NCI-H2227 treated with DMSO at 0.1 percent for 48 hours (cell line): ENCODE results near the gene CNTN4.

Experiments
- DNase-seq: peaks from one replicate; lab custom pipeline; 2025; lab: John Stamatoyannopoulos, UW

CNTN4 gene

GRCh38 chr3:2266606-2267005, 167.9 kb downstream of the CNTN4 start:
- DNase-seq: no peak

GRCh38 chr3:2268779-2269178, 170.1 kb downstream of the CNTN4 start:
- DNase-seq: no peak

GRCh38 chr3:2274526-2274925, 175.9 kb downstream of the CNTN4 start:
- DNase-seq: no peak

GRCh38 chr3:2283818-2284217, 185.2 kb downstream of the CNTN4 start:
- no peak for DNase-seq

GRCh38 chr3:2300938-2301337, 202.3 kb downstream of the CNTN4 start:
- DNase-seq: no peak

- no peak for DNase-seq
Observed at GRCh38 chr3:2301361-2301760, 202.7 kb downstream of the CNTN4 start.

GRCh38 chr3:2303566-2303965, 204.9 kb downstream of the CNTN4 start:
- DNase-seq: no peak

- no peak for DNase-seq
Observed at GRCh38 chr3:2311022-2311421, 212.4 kb downstream of the CNTN4 start.

- DNase-seq: no peak
Observed at GRCh38 chr3:2317521-2317920, 218.9 kb downstream of the CNTN4 start.

GRCh38 chr3:2334921-2335320, 236.3 kb downstream of the CNTN4 start:
- DNase-seq: peak; percentile 3

- no peak for DNase-seq
Observed at GRCh38 chr3:2343031-2343682, 244.5 kb downstream of the CNTN4 start.

GRCh38 chr3:2352134-2352762, 253.6 kb downstream of the CNTN4 start:
- DNase-seq: no peak

GRCh38 chr3:2354702-2355101, 256.0 kb downstream of the CNTN4 start:
- DNase-seq: no peak

GRCh38 chr3:2356298-2356950, 257.8 kb downstream of the CNTN4 start:
- DNase-seq: no peak

GRCh38 chr3:2360815-2361214, 262.1 kb downstream of the CNTN4 start:
- no peak for DNase-seq

GRCh38 chr3:2362122-2362521, 263.5 kb downstream of the CNTN4 start:
- DNase-seq: no peak

GRCh38 chr3:2363854-2364253, 265.2 kb downstream of the CNTN4 start:
- DNase-seq: no peak

GRCh38 chr3:2370317-2370716, 271.7 kb downstream of the CNTN4 start:
- no peak for DNase-seq

GRCh38 chr3:2372306-2372705, 273.6 kb downstream of the CNTN4 start:
- DNase-seq: no peak

- DNase-seq: no peak
Observed at GRCh38 chr3:2375376-2375775, 276.7 kb downstream of the CNTN4 start.

- no peak for DNase-seq
Observed at GRCh38 chr3:2377281-2377680, 278.6 kb downstream of the CNTN4 start.

- no peak for DNase-seq
Observed at GRCh38 chr3:2390926-2391532, 292.4 kb downstream of the CNTN4 start.

GRCh38 chr3:2391896-2392295, 293.2 kb downstream of the CNTN4 start:
- DNase-seq: no peak
